Stimulated activated CD8-positive, alpha-beta memory T cell treated with anti-CD3 and anti-CD28 coated beads, Interleukin-2, amount 100 ng/mL, for 1 hour (primary cell): ENCODE measurements around the gene FHAD1.

Experiments used
- DNase-seq, 2 donors: peaks; one replicate each; pipeline ENCODE4 v3.0.0-alpha.2; 2020; ENCODE audit warnings: low read depth in 2 of 2

The FHAD1 gene

DNA sequence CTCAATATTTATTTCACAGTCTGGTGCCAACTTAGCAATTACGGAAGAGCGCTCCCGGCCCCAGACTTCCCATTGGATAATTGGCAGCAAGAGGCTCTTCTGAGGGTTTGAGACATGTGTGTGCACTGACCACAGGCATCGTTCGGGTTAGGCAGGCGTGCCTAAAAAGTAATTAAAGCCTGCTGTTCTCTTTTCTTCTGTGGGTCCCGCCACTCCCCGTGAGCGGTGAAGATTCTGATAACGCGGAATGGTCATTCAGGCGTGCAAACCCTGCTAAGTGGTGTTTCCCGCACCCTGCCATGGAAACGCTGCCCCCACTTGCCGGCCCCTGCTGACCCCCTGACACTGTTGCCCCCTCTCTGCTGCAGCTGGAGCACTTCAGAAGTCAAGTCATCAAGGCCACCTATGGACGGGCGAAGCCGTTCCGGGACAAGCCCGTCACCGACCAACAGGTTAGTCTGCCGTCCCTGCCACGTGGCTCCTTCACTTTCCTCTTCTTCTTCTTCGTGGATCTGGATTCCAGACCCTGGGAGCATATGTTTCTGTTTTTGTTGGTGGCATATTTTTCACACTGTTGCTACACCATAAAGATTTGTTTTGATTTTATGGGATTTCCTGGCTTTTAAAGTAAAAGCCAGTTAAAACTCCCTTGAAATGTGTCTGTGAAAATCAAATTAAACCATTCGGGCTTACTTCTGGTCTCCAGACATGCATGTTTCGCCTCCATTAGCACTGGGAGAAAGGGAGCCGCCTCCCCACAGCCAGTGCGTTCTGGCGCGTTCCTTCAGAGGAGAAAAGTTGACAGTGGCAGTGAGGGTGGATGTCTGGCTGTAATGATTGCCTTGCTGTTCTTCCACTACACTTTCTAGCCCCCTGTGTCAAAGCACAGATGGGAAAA is 79.9 kb downstream of the FHAD1 start:
- no peak for DNase-seq

DNA sequence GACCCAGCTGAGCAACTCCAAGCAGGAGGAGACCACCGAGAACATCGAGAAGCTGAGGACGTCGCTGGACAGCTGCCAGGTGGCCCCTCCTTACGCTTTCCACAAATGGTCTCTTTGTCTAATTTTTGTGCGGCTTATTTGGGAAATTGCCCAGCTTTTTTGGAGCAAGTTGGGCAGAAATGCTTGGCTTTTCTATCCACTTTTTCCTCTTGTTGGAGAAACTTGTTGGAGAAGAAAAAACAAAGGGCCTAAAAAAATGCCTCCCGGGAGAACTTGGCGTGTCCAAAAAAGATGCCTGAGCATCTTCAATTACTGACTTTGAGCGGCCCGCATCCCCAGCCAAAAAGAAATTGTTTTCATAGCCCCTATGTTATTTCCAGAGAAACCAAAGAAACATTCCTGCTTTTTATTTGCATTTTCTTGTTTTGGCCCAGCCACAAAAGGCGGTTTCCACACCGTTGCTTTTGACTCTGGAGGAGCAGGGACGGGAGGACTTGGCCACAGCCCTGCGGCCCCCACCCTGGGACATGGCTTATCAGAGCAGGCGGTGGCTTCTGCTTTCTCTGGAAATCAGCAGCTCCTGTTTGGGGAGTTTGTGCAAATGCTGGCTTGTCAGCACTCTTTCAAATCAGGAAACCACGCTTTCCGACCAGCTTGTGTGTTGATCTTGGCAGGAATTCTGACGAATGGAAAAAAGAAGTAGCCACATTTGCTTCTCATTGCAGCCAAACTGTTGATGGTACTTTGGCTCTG is 81.5 kb downstream of the FHAD1 start:
- no peak for DNase-seq

DNA sequence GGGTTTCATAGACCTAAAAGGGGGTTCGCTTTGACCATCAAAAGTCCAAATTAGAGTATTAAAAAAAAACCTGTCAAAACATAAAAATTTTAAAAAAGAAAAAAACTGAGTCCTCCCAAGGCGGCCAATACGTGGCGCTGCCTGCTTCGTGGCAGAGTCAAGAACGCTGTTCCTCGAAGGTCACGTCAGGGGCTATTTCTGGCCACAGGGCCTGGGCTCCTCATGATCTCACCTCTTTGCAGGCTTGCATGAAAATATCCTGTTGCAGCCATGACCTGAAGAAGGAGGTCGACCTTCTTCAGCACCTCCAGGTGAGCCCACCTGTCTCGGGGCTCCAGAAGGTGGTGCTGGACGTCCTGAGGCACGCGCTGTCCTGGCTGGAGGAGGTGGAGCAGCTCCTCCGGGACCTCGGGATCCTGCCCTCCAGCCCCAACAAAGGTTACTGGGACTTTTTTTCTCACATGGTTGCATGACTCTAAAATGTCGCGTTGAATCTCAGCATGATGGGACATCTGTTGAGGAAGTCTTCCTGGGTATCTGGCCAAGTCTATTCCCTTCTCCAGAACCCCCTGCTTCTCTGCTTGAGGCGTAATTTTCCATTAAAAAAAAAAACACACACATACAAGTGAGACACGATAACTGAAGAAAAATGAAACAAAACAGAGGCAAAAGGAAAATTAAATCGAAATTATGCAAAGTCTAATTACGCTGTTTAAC is 82.2 kb downstream of the FHAD1 start:
- DNase-seq, result no peak

DNA sequence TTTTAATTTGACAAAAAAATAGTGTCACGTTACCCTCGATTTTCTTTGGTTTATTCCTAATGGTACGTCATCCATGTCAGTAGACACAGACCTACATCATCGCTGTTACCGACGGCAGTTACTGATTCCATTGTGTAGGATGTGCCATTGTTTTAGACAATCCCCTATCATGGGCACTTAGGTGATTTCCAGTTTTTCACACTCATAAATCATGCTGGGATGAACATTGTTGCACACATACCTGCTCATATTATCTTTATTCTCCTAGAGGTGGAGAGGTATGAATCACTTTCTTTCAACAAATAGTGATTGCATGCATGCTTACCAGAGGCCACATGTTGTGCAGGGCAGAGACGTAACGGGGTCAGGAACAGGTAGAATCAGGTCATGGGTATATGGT is 83.0 kb downstream of the FHAD1 start:
- DNase-seq, result no peak

DNA sequence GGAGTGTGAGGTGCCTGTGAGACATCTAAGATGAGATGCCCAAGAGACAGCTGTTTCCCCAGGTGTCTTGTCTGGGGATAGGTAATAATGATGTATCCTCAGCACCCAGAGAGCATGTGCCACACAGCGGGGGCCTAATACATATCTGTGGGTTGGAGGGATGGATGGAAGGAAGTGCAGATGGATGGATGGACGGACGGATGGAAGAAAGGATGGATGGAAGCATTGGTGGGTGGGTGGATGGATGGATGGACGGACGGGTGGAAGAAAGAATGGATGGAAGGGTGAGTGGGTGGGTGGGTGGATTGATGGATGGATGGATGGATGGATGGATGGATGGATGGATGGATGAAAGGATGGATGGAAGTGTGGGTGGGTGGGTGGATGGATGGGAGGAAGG is 84.2 kb downstream of the FHAD1 start:
- DNase-seq, result no peak

DNA sequence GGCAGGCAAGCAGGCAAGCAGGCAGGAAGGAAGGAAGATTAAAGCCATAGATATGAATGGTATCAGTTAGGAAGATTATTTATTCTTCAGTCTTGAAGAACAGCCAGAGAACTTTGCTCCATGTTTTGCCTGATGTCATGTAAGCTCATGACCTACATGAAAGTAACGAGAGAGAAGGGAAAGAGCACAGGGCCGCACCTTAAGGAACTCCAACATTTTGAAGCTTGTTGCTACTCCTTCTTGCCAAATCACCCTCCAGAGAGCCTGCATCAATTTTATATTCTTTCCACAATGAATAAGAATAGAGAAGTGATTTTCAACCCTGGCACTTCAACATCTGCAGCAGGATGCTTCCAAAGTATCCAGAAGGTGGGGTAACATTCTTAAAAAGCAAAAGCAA is 84.7 kb downstream of the FHAD1 start:
- no peak for DNase-seq

DNA sequence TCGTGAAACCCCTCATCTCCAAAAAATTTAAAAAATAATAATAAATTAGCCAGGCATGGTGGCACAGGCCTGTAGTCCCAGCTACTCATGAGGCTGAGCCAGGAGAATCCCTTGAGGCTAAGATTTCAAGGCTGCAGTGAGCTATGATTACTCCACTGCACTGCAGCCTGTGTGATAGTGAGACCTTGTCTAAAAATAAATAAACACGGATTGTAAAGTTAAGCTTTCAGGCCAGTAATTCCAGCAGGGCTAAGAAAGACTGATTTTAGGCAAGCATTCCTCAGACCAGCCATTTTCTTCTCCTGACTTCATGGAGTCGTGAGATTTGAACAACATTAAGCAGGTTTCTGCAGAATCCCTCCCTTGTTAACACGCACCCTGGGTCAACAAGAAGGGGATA is 85.5 kb downstream of the FHAD1 start:
- no peak for DNase-seq

DNA sequence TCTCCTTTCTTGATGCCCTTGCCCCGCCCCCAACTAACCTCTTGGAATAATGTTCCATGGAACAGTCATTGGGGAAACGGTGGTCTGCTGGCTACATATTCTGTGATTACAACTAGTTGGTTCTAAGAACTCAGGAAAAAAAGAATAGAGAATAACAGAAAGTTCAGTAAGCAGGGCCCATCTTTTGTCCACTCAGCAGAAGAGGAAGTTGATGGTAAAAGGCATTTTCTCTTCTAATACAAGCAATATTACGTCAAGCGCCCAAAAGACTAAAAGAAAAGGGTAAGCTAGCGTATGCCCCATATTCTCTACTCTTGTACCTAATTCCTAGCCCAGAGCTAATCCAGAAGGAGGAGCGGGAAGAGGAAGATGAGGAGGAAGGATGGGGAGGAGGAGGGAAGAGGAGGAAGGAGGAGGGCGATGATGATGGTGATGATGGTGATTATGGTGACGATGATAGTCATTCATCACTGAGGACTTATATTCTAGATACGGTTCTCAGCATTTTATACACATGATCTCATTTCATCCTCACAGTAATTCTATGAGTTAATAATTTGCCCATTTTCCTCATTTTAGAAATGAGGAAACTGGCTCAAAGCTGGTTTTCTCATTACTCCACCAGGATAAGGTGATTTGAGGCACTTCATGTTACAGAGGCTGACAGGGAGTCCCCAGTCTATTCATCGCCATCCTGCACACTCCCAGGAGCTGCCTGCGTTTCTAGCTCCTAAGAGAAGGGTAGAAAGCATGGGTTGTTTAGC is 86.1 kb downstream of the FHAD1 start:
- no peak for DNase-seq

DNA sequence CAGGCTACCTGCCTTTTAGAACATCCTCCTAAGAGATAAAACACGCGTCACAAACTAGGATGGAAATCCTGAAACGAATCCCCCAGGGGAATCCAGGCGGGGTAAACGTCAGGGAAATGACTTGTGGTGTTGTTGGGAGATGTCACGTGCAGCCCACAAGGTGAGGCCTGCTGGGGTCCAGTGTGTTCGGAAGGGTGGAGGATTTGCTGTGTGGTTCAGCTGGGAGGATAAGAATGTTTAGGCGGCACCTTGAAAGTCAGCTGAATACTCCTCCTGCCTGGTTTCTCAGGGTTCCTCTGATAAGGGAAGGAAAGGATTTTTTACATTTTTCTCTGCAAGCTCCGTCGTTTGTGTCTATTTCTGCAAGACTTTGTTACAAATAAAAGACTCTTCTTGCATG is 88.0 kb downstream of the FHAD1 start:
- no peak for DNase-seq

DNA sequence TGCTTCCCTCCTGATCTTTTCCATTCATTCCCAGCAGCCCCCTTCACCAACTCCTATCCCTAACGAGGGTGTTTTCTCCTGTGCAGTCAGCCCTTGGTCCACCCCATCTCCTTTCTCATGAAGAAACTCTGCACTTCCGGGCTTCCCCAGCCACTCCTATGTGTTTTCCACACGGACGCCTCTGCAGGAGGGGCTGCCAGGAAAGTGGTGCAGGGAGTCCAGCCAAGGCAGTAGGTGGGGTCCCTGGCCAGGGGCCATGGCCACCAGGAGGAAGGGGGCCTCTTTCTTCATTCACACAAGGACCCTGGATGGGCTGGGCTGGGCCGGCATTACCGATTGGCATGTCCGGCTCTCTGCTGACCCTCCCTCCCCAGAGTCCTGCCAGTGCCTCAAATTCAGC is 89.8 kb downstream of the FHAD1 start:
- DNase-seq, result no peak

DNA sequence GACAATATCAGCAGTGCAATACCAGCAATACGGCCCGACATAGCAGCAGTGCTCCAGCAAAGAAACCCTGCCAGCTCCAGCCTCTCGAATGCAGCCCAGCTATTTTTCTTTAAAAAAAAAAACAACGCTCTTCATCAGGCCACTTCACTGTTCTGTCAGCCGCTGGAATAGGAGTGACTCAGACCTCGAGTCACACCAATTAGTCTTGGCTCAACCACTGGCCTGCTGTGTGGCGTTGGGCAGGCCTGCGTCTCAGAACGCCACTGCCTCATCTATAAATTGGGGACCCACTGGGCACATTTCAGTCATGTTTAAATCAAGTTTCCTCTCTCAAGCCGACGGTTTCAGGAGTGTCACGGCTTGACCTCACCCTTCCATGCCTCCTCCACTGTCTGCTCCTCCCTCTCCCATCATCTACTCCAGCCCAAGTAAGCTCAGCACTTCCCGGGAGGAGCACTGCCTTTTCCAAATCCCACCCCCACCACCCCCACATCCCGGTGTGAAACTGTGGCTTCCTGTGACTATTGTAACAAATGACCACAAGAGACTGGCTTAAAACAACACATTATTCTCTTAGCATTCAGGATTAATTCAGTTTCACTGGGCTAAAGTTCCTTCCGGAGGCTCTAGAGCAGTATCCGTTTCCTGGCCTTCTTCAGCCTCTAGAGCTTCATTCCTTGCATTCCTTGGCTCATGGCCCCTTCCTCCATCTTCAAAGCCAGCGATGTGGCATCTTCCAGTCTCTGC is 90.8 kb downstream of the FHAD1 start:
- no peak for DNase-seq

DNA sequence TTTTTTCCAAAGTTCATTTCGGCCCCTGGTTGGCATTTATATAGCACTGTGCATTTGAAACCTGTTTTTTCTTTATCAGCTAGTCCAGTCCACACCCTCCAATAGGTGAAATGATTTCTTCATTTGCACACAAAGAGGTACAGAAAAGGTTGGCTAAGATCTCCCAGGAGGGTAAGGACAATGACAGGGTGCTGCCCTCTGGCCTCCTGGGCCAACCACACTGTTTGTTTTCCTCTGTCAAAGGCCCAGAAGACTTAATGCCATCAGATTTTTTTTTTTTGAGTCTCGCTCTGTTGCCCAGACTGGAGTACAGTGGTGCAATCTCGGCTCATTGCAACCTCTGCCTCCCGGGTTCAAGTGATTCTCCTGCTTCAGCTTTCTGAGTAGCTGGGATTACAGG is 92.5 kb downstream of the FHAD1 start:
- no peak for DNase-seq

DNA sequence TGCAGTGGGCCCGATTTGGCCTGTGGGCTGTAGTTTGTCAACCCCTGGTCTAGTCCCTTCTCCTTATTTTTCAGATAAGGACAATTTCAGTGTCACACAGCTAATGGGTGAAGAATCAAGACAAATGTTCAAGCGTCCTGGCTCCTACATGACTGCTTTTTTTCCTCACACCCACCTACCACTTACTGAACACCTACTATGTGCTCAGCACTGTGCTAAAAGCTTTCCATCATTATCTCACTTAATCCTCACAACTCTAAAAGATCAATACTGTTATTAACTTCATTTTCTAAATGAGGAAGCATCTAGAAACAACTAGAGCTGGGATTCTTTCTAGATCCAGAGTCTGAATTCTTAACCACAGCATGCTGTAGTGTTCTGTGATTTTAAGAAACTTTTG is 94.2 kb downstream of the FHAD1 start:
- DNase-seq, result no peak

DNA sequence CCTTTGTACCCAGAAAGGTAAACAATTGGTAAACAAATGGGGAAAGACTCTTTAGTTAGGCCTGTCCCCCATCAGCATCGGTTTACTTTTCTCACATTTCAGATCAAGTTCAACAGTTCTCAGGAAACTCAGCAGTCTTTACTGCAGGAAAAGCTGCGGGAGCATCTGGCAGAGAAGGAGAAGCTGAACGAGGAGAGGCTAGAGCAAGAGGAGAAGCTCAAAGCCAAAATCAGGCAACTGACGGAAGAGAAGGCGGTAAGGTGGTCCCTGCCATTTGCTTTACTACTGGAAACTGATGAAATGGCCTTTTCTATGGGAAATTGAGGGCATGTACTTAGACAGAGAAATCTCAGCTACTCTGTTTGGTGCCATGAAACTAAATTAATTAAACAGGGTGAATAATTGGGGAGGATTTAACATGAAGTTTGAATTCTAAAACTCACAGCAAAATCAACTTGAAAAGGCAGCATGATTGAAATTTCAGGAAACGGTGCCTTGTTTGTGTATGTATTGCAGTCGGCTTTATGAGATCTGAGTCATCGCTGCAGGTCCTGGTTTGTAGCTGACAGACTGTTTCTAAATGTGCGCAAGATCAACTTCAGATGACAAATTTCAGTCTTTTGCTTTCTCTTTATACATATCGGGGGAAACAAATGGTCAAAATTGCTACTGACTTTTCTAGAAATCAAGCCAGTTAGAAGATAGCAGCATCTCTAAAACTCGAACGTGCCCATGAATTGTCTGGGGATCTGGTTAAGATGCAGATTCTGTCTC is 94.8 kb downstream of the FHAD1 start:
- DNase-seq, result no peak

DNA sequence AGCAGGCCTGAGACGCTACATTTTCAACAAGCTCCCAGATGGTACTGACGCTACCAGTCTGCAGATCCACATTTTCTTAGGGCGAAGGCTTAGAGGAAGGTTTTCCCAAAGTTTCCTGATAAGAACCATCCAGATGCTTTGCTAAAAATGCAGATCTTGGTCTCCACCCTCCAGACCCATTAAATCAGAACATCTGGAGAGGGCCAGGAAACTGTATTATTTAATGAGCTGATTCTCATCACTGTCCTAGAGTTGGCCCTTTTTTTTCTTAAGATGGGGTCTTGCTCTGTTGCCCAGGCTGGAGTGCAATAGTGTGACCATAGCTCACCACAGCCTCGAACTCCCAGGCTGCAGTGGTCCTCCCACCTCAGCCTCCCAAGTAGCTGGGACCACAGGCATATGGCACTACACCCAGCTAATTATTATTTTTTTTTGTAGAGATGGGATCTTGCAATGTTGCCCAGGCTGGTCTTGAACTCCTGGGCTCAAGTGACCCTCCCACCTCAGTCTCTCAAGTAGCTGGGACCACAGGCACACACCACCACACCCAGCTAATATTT is 95.5 kb downstream of the FHAD1 start:
- DNase-seq, result no peak

DNA sequence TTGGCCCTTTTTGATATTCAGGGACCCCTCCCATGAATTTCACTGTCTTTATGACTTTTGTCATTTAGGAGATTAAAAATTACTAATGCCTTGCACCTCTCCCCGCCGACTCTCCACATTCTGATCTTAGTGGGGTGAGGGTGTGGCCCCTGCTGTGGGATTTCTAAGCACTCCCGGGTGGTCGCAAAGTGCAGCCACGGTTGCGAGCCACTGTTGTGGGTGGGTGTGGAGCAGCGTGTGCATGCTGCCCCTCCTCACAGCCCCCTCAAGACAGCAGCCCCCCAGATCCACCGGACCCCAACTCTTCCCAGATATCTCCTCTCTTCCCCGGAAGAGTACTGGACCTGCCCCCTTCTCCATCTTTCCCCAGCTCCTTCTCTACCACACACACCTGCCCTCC is 96.1 kb downstream of the FHAD1 start:
- DNase-seq, result no peak

DNA sequence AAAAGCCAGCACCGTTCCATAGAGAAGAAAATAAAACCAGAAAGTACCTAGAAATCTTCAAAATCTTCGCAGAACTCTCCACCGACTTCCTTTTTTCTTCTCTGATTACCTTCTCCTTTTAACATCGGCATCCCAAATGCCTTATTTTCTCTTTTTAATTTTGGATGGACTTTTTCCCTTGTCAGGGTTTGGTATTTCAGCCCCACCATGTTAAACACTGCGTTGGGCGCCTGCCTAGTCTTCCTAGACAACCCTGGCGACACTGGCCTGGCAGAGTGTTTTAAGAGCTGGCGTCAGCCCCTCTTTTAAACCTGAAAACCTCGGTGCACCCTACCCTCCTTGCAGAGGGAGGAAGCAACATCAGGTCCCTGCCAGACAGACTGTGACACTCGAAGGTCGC is 96.7 kb downstream of the FHAD1 start:
- DNase-seq, result no peak

DNA sequence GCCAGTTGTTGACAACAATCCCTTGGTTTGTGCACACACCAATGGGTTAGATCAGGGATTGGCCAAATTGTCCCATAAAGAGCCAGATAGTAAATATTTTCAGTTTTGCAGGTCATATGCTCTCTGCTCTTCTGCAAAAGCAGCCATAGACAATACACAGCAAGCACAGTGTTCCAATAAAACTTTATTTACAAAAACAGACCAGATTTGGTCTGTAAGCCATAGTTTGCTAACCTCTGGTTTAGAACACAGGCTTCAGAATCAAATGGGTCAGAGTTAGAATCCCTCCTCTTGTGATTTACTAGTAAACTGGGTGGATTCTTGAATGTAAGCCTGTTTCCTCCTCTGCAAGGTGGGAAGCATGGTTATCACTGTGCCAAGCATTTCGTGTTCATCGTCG is 97.4 kb downstream of the FHAD1 start:
- no peak for DNase-seq

DNA sequence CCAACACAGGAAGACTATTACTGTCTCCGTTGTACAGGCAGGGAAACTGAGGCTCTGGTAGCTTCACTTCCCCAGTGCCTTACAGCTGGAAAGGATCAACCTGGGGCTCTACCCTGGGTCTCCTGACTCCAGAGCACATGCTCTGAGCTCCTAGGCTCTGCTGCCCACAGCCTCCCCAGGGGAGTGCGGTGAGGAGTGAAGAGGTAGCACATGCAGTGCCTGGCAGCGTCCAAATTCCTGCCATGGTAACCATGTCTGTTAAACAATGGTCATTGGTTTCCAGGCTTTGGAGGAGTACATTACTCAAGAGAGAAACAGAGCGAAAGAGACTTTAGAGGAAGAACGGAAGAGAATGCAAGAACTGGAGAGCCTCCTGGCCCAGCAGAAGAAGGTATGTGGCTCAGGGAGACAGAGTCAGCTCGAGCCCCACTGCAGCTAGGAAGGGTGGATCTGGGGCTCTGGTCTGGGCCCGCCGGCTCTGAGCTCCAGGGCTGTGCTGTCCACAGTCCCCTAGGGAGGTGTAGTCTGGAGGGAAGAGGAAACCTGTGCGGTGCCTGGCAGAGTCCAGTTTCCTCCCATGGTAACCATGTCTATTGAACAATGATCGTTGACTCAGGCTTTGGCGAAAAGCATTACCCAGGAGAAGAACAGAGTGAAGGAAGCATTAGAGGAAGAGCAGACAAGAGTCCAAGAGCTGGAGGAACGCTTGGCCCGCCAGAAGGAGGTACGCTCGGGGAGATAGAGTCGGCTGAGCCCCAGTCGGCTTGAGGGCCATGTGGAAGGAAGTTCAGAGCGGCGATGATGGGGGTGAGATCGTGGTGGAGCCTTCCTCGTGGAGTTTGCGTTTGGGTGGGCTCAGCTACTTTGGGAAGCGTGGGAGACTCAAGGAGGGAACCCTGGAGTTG is 98.0 kb downstream of the FHAD1 start:
- DNase-seq, result no peak
